Fibroblast of lung (primary cell): Measurements from ENCODE around the gene ZNF547. TPM values are rescaled to one million over a fixed set of nuclear protein-coding genes. Genes with fewer than 3 reads are reported as not detected.

Source experiments
- DNase-seq, 2 donors: peaks; one replicate each; pipeline versions ENCODE4 v3.0.0 to v3.0.0-alpha.2; 2010; ENCODE audit warnings: low read depth in 2 of 2
- H2AFZ ChIP-seq: 2 replicates; pipeline ENCODE4 v1.5.1; 2012; ENCODE audit warnings: low read length, control low read depth, inconsistent platforms
- H3K27ac ChIP-seq: 2 replicates; pipeline ENCODE4 v1.5.1; 2011; ENCODE audit warnings: low read length, control low read depth; ENCODE audit not compliant: insufficient read depth
- H3K27me3 ChIP-seq: 2 replicates; pipeline ENCODE4 v1.5.1; 2011; ENCODE audit warnings: mild to moderate bottlenecking, low read length; ENCODE audit not compliant: control insufficient read depth, insufficient read depth
- H3K36me3 ChIP-seq: 2 replicates; pipeline ENCODE4 v1.5.1; 2011; ENCODE audit warnings: low read length; ENCODE audit not compliant: control insufficient read depth, insufficient read depth
- H3K4me1 ChIP-seq: 2 replicates; pipeline ENCODE4 v1.5.1; 2011; ENCODE audit warnings: low read length; ENCODE audit not compliant: control insufficient read depth, insufficient read depth; ENCODE audit errors: extremely low read depth
- H3K4me2 ChIP-seq: 2 replicates; pipeline ENCODE4 v1.5.1; 2011; ENCODE audit warnings: low read length, control low read depth; ENCODE audit not compliant: insufficient read depth; ENCODE audit errors: extremely low read depth
- H3K4me3 ChIP-seq, 4 experiments: fragments of 200-600 bp in 1 of 4; sonication (generic) in 1 of 4; replicated peaks in 1 of 4; 2 replicates each; pipeline ENCODE4 v1.5.1; 2011 to 2016; ENCODE audit warnings: low read length in 4 of 4, low read depth in 3 of 4, mild to moderate bottlenecking in 3 of 4, control low read depth in 2 of 4, inconsistent platforms in 1 of 4, mixed read lengths in 1 of 4; ENCODE audit not compliant: insufficient read depth in 1 of 4; ENCODE audit errors: control extremely low read depth in 1 of 4
- H3K79me2 ChIP-seq: 2 replicates; pipeline ENCODE4 v1.5.1; 2012; ENCODE audit warnings: mild to moderate bottlenecking, low read length, inconsistent platforms; ENCODE audit not compliant: control insufficient read depth, insufficient read depth
- H3K9ac ChIP-seq: 2 replicates; pipeline ENCODE4 v1.5.1; 2011; ENCODE audit warnings: mild to moderate bottlenecking, low read length, control low read depth; ENCODE audit not compliant: insufficient read depth
- H3K9me3 ChIP-seq: 2 replicates; pipeline ENCODE4 v1.5.1; 2012; ENCODE audit warnings: low read depth, low read length; ENCODE audit not compliant: control insufficient read depth, insufficient read depth
- H4K20me1 ChIP-seq: 2 replicates; pipeline ENCODE4 v1.5.1; 2011; ENCODE audit warnings: low read length; ENCODE audit not compliant: control insufficient read depth, insufficient read depth; ENCODE audit errors: extremely low read depth
- CTCF ChIP-seq, 2 donors: IDR thresholded peaks in 1 of 2; conservative IDR thresholded peaks in 1 of 2; 1 replicate in 1 of 2; 2 replicates in 1 of 2; pipeline ENCODE4 v1.5.1; 2011 to 2012; ENCODE audit warnings: low read length in 2 of 2, control low read depth in 1 of 2, inconsistent platforms in 1 of 2, low read depth in 1 of 2, mild to moderate bottlenecking in 1 of 2
- EZH2 ChIP-seq: IDR thresholded peaks from 2 replicates; pipeline ENCODE4 v1.5.1; 2012; ENCODE audit warnings: low read length, control low read depth, mild to moderate bottlenecking; ENCODE audit errors: missing control alignments
- polyA minus RNA-seq: library from RNA; depleted of rRNA, polyadenylated mRNA; stranded (reverse); fragments of >200 nt; gene quantifications from 2 replicates; pipeline ENCODE4 v1.2.3, GENCODE V29; 2011; ENCODE audit warnings: low replicate concordance
- polyA plus RNA-seq, 2 donors: library from polyadenylated mRNA; depleted of rRNA in 1 of 2; stranded (reverse) in 1 of 2; unstranded in 1 of 2; fragments of >200 nt; gene quantifications; 2 replicates each; pipeline ENCODE4 v1.2.1, GENCODE V29; 2011 to 2012; ENCODE audit warnings: missing spikeins in 1 of 2
- total RNA-seq: library from RNA; depleted of rRNA; stranded (reverse); fragments of >200 nt; gene quantifications from 2 replicates; pipeline ENCODE4 v1.2.1, GENCODE V29; 2014

The ZNF547 gene
- 4.6 and 6.1 TPM in 2 replicates for total RNA-seq
- 1.8 and 2.7 TPM in 2 replicates for polyA plus RNA-seq
- 1.6 and 1.8 TPM in 2 replicates for polyA plus RNA-seq (2012)
- 3.0 TPM in 1 of 2 replicates, not detected in the other for polyA minus RNA-seq

- H3K9ac ChIP-seq, result peak within 1 kb of the TSS; percentile 84
- no peaks in the 10 kb centered on the region for H3K9me3 ChIP-seq
- H3K4me2 ChIP-seq, result peak within 1 kb of the TSS; percentile 94
- H3K27ac ChIP-seq, result peak within 1 kb of the TSS; percentile 88
- no peaks in the 10 kb centered on the region for H3K27me3 ChIP-seq
- no peaks in the 10 kb centered on the region for H4K20me1 ChIP-seq
- TF ChIP-seq CTCF (conservative IDR thresholded peaks at IDR 0.05 in 1 of 2, IDR thresholded peaks at IDR 0.05 in 1 of 2; ENCODE audit: low read depth in 1 of 2, low read length in 2 of 2) (no peak), EZH2 (no peak)
- H3K4me3 ChIP-seq, result peak within 1 kb of the TSS; percentile 67 to 93 (median 88)
- DNase-seq, result peak; percentile 100
- peak within 1 kb of the TSS; percentile 100 for H2AFZ ChIP-seq
- peaks cover 12% of the 10 kb centered on the region for H3K79me2 ChIP-seq
- peaks cover 3% of the 10 kb centered on the region for H3K4me1 ChIP-seq
- H3K36me3 ChIP-seq, result no peaks in the 10 kb centered on the region
These were observed at the start of gene ZNF547, which contains the start of gene TRAPPC2B for GRCh38 chr19:57362997-57363687. Gene ZNF547, plus strand, starts transcription at chr19:57363551. Its CDS starts 5,005 bp downstream, at chr19:57368556. Gene TRAPPC2B, plus strand, starts transcription at chr19:57363551. Its CDS starts 1,283 bp downstream, at chr19:57364834.

- H3K9me3 ChIP-seq, result no peaks in the 10 kb centered on the region
- H3K27me3 ChIP-seq, result peaks cover 6% of the 10 kb centered on the region
- H3K4me2 ChIP-seq, result no peak overlapping the region
- H3K4me3 ChIP-seq, result no peak overlapping the region
- DNase-seq, result no peak
- no peak overlapping the region for H2AFZ ChIP-seq
- no peaks in the 10 kb centered on the region for H3K36me3 ChIP-seq
- no peaks in the 10 kb centered on the region for H3K79me2 ChIP-seq
- no peaks in the 10 kb centered on the region for H4K20me1 ChIP-seq
- TF ChIP-seq EZH2 (no peak), CTCF (conservative IDR thresholded peaks at IDR 0.05 in 1 of 2, IDR thresholded peaks at IDR 0.05 in 1 of 2; ENCODE audit: low read depth in 1 of 2, low read length in 2 of 2) (no peak)
- no peaks in the 10 kb centered on the region for H3K4me1 ChIP-seq
- H3K9ac ChIP-seq, result no peak overlapping the region
- no peak overlapping the region for H3K27ac ChIP-seq
These were observed 49.2 kb upstream of the ZNF547 start for GRCh38 chr19:57314146-57314545.

- Histone ChIP-seq H3K36me3 (no peaks in the 10 kb centered on the region), H4K20me1 (no peaks in the 10 kb centered on the region), H3K4me2 (peak overlapping the region; percentile 54), H3K4me1 (no peaks in the 10 kb centered on the region), H3K4me3 (peak overlapping the region in 1 of 4 experiments; percentile 42), H2AFZ (peak overlapping the region; percentile 39), H3K79me2 (peaks cover 20% of the 10 kb centered on the region), H3K9ac (no peak overlapping the region), H3K27me3 (peaks cover 6% of the 10 kb centered on the region), H3K27ac (no peak overlapping the region), H3K9me3 (no peaks in the 10 kb centered on the region)
- DNase-seq, result no peak
- peak; percentile 36 for TF ChIP-seq EZH2
- no peak for TF ChIP-seq CTCF (conservative IDR thresholded peaks at IDR 0.05 in 1 of 2, IDR thresholded peaks at IDR 0.05 in 1 of 2; ENCODE audit: low read depth in 1 of 2, low read length in 2 of 2)
These were observed 45.8 kb upstream of the ZNF547 start for GRCh38 chr19:57317503-57317902.
